Activated CD4-positive, alpha-beta memory T cell treated with anti-CD3 and anti-CD28 coated beads for 36 hours (primary cell): Measurements from ENCODE around the gene ARHGAP21. TPM values are rescaled to one million over a fixed set of nuclear protein-coding genes. Genes with fewer than 3 reads are reported as not detected.
"Not testable (repeated sequence)": the region's sequence is repeated elsewhere in the genome, so short reads cannot be mapped to it uniquely, and the experiment has no call there.

Source experiments
- CTCF ChIA-PET: fragments of 350-600 bp; sonication (Branson Sonifier 250); formaldehyde crosslinking; loops from one replicate; lab custom pipeline; 2021; ENCODE audit warnings: antibody characterized with exemption, inconsistent platforms; lab: Charles Lee
- POLR2A ChIA-PET: fragments of 350-600 bp; sonication (Branson Sonifier 250); formaldehyde crosslinking; loops from one replicate; lab custom pipeline; 2021; ENCODE audit warnings: antibody characterized with exemption; lab: Charles Lee
- DNase-seq: peaks from one replicate; pipeline ENCODE4 v3.0.0-alpha.2; 2020
- H3K27ac Mint-ChIP-seq: one replicate; pipeline ENCODE4 v1.8.0; 2021; ENCODE audit warnings: mixed read lengths
- H3K27me3 Mint-ChIP-seq: one replicate; pipeline ENCODE4 v1.8.0; 2021; ENCODE audit warnings: mixed read lengths
- H3K36me3 Mint-ChIP-seq: one replicate; pipeline ENCODE4 v1.8.0; 2021; ENCODE audit warnings: mixed read lengths
- H3K4me1 Mint-ChIP-seq: one replicate; pipeline ENCODE4 v1.8.0; 2021; ENCODE audit warnings: low read depth, mixed read lengths
- H3K4me3 Mint-ChIP-seq: one replicate; pipeline ENCODE4 v1.8.0; 2021; ENCODE audit warnings: mild to moderate bottlenecking, mixed read lengths
- H3K9me3 Mint-ChIP-seq: one replicate; pipeline ENCODE4 v1.8.0; 2021; ENCODE audit warnings: mixed read lengths
- intact Hi-C: fragments of 100-400 bp; cut with micrococcal nuclease; formaldehyde crosslinking; loops from one replicate; pipeline ENCODE4 v1.15.1; 2023
- total RNA-seq, 2 experiments: library from RNA; stranded (reverse); gene quantifications; one replicate each; pipeline ENCODE4 v1.2.3, GENCODE V29; 2021

The ARHGAP21 gene
- total RNA-seq, 2 experiments from 2014 or later: 24.6 to 28.7 TPM

- Mint-ChIP-seq H3K4me3 (no peak overlapping the region), H3K27ac (no peak overlapping the region), H3K9me3 (no peaks in the 10 kb centered on the region), H3K36me3 (no peaks in the 10 kb centered on the region), H3K27me3 (no peaks in the 10 kb centered on the region), H3K4me1 (no peaks in the 10 kb centered on the region)
- intact Hi-C loops: loop anchor here (1.0 kb wide), 1 partner anchor 78 kb away; the partner anchor contains the start of gene ARHGAP21
- DNase-seq: no peak
- ChIA-PET CTCF (interaction anchor here (1.1 kb wide), 1 partner anchor 29 kb away, joined by 5 read pairs; no protein-coding TSS in a partner anchor), POLR2A (no interaction called here)
Measured at GRCh38 chr10:24645784-24646183, 77.9 kb downstream of the ARHGAP21 start.

GRCh38 chr10:24645022-24645421 lies 78.7 kb downstream of the ARHGAP21 start:
- H3K27me3 Mint-ChIP-seq: no peaks in the 10 kb centered on the region
- POLR2A ChIA-PET: no interaction called here
- no peaks in the 10 kb centered on the region for H3K4me1 Mint-ChIP-seq
- intact Hi-C loops: loop anchor here (1.0 kb wide), 1 partner anchor 78 kb away; the partner anchor contains the start of gene ARHGAP21
- CTCF ChIA-PET: no interaction called here
- no peak for DNase-seq
- no peaks in the 10 kb centered on the region for H3K9me3 Mint-ChIP-seq
- no peak overlapping the region for H3K4me3 Mint-ChIP-seq
- H3K27ac Mint-ChIP-seq: no peak overlapping the region
- H3K36me3 Mint-ChIP-seq: no peaks in the 10 kb centered on the region

- H3K9me3 Mint-ChIP-seq: no peaks in the 10 kb centered on the region
- POLR2A ChIA-PET: no interaction called here
- DNase-seq: no peak
- H3K4me1 Mint-ChIP-seq: no peaks in the 10 kb centered on the region
- CTCF ChIA-PET: interaction anchor here (1.6 to 3.6 kb wide), 2 partner anchors 81 to 437 kb away, joined by 6 to 24 read pairs; no protein-coding TSS in a partner anchor
- no peak overlapping the region for H3K4me3 Mint-ChIP-seq
- H3K36me3 Mint-ChIP-seq: no peaks in the 10 kb centered on the region
- no peaks in the 10 kb centered on the region for H3K27me3 Mint-ChIP-seq
- no peak overlapping the region for H3K27ac Mint-ChIP-seq
- intact Hi-C loops: loop anchor here (1.0 to 5.0 kb wide), 5 partner anchors 64 to 584 kb away; partner anchors contain the start of genes ENKUR, PRTFDC1 and THNSL1
Measured at GRCh38 chr10:24643679-24644209, 79.9 kb downstream of the ARHGAP21 start.

GRCh38 chr10:24642921-24643678 lies 80.6 kb downstream of the ARHGAP21 start:
- ChIA-PET POLR2A (no interaction called here), CTCF (interaction anchor here (0.6 to 3.6 kb wide), 11 partner anchors 24 to 469 kb away, joined by 3 to 24 read pairs (median 5); no protein-coding TSS in a partner anchor)
- intact Hi-C loops: loop anchor here (1.0 to 5.0 kb wide), 5 partner anchors 64 to 584 kb away; partner anchors contain the start of genes ENKUR, PRTFDC1 and THNSL1
- Mint-ChIP-seq H3K4me3 (no peak overlapping the region), H3K4me1 (no peaks in the 10 kb centered on the region), H3K36me3 (no peaks in the 10 kb centered on the region), H3K9me3 (no peaks in the 10 kb centered on the region), H3K27ac (no peak overlapping the region), H3K27me3 (no peaks in the 10 kb centered on the region)
- no peak for DNase-seq

GRCh38 chr10:24639124-24639523 lies 84.6 kb downstream of the ARHGAP21 start:
- intact Hi-C loops: no loop called here

GRCh38 chr10:24625778-24626177 lies 97.9 kb downstream of the ARHGAP21 start:
- Mint-ChIP-seq H3K9me3 (no peaks in the 10 kb centered on the region), H3K4me3 (no peak overlapping the region), H3K36me3 (no peaks in the 10 kb centered on the region), H3K27ac (no peak overlapping the region), H3K4me1 (peaks cover 19% of the 10 kb centered on the region), H3K27me3 (no peaks in the 10 kb centered on the region)
- ChIA-PET CTCF (no interaction called here), POLR2A (no interaction called here)
- intact Hi-C loops: no loop called here
- no peak for DNase-seq

More at GRCh38 chr10:24639124-24639523, 84.6 kb downstream of the ARHGAP21 start:
- no peak overlapping the region for H3K27ac Mint-ChIP-seq
- H3K4me3 Mint-ChIP-seq: no peak overlapping the region
- DNase-seq: no peak
- POLR2A ChIA-PET: no interaction called here
- CTCF ChIA-PET: no interaction called here
- no peaks in the 10 kb centered on the region for H3K4me1 Mint-ChIP-seq
- H3K27me3 Mint-ChIP-seq: no peaks in the 10 kb centered on the region
- no peaks in the 10 kb centered on the region for H3K9me3 Mint-ChIP-seq
- no peaks in the 10 kb centered on the region for H3K36me3 Mint-ChIP-seq

GRCh38 chr10:24623383-24623782 lies 100.3 kb downstream of the ARHGAP21 start:
- Mint-ChIP-seq H3K36me3 (peaks cover 4% of the 10 kb centered on the region), H3K27ac (no peak overlapping the region), H3K9me3 (no peaks in the 10 kb centered on the region), H3K4me3 (no peak overlapping the region), H3K27me3 (no peaks in the 10 kb centered on the region), H3K4me1 (peaks cover 24% of the 10 kb centered on the region)
- POLR2A ChIA-PET: no interaction called here
- intact Hi-C loops: loop anchor here (5.0 kb wide), 1 partner anchor 264 kb away; no protein-coding TSS in a partner anchor
- DNase-seq: no peak
- CTCF ChIA-PET: interaction anchor here (1.3 to 2.4 kb wide), 2 partner anchors 10 to 457 kb away, joined by 4 to 9 read pairs; no protein-coding TSS in a partner anchor

- H3K4me1 Mint-ChIP-seq: peaks cover 27% of the 10 kb centered on the region
- intact Hi-C loops: loop anchor here (5.0 kb wide), 1 partner anchor 264 kb away; no protein-coding TSS in a partner anchor
- no peaks in the 10 kb centered on the region for H3K27me3 Mint-ChIP-seq
- peaks cover 4% of the 10 kb centered on the region for H3K36me3 Mint-ChIP-seq
- H3K9me3 Mint-ChIP-seq: no peaks in the 10 kb centered on the region
- CTCF ChIA-PET: interaction anchor here (1.3 to 2.4 kb wide), 2 partner anchors 9 to 458 kb away, joined by 4 to 9 read pairs; no protein-coding TSS in a partner anchor
- H3K27ac Mint-ChIP-seq: no peak overlapping the region
- no peak overlapping the region for H3K4me3 Mint-ChIP-seq
- POLR2A ChIA-PET: interaction anchor here (0.6 kb wide), 1 partner anchor 415 kb away, joined by 3 read pairs; no protein-coding TSS in a partner anchor
- DNase-seq: no peak
Measured at GRCh38 chr10:24622781-24623301, 100.8 kb downstream of the ARHGAP21 start.

- H3K27me3 Mint-ChIP-seq, H3K9me3 Mint-ChIP-seq, H3K4me3 Mint-ChIP-seq, POLR2A ChIA-PET, DNase-seq, H3K27ac Mint-ChIP-seq, H3K36me3 Mint-ChIP-seq: not testable (repeated sequence)
- CTCF ChIA-PET: interaction anchor here (2.4 kb wide), 1 partner anchor 459 kb away, joined by 9 read pairs; no protein-coding TSS in a partner anchor
- intact Hi-C loops: loop anchor here (5.0 kb wide), 1 partner anchor 266 kb away; no protein-coding TSS in a partner anchor
- H3K4me1 Mint-ChIP-seq: peaks cover 30% of the 10 kb centered on the region
Measured at GRCh38 chr10:24621035-24621795, 102.5 kb downstream of the ARHGAP21 start.

- H3K4me3 Mint-ChIP-seq, POLR2A ChIA-PET, CTCF ChIA-PET, H3K9me3 Mint-ChIP-seq, DNase-seq, H3K27ac Mint-ChIP-seq, H3K27me3 Mint-ChIP-seq, H3K36me3 Mint-ChIP-seq: not testable (repeated sequence)
- peaks cover 30% of the 10 kb centered on the region for H3K4me1 Mint-ChIP-seq
- intact Hi-C loops: loop anchor here (5.0 kb wide), 2 partner anchors 267 to 462 kb away; no protein-coding TSS in a partner anchor
Measured at GRCh38 chr10:24619994-24620310, 103.7 kb downstream of the ARHGAP21 start.

- peaks cover 30% of the 10 kb centered on the region for H3K4me1 Mint-ChIP-seq
- H3K36me3 Mint-ChIP-seq, H3K9me3 Mint-ChIP-seq, DNase-seq, POLR2A ChIA-PET, H3K27me3 Mint-ChIP-seq, H3K27ac Mint-ChIP-seq, H3K4me3 Mint-ChIP-seq: not testable (repeated sequence)
- CTCF ChIA-PET: interaction anchor here (1.4 to 2.7 kb wide), 3 partner anchors 10 to 369 kb away, joined by 4 to 21 read pairs (median 4); no protein-coding TSS in a partner anchor
- intact Hi-C loops: loop anchor here (5.0 kb wide), 1 partner anchor 463 kb away; no protein-coding TSS in a partner anchor
Measured at GRCh38 chr10:24619291-24619993, 104.2 kb downstream of the ARHGAP21 start.
